ENCODE results near the gene TRPM5.
"Not testable (repeated sequence)": the region's sequence is repeated elsewhere in the genome, so short reads cannot be mapped to it uniquely, and the experiment has no call there.

TRPM5 gene

GRCh38 chr11:2443881-2444820, at the start of gene TRPM5:
Gene TRPM5, minus strand, starts transcription at chr11:2444514. Its CDS starts 21,478 bp downstream, at chr11:2423036.
- no peak for DNase-seq (ENCODE audit: low spot score)

GRCh38 chr11:2489083-2489482, 44.8 kb upstream of the TRPM5 start:
- DNase-seq (ENCODE audit: low spot score): no peak

- DNase-seq (ENCODE audit: low spot score): no peak
Observed at GRCh38 chr11:2488004-2488403, 43.7 kb upstream of the TRPM5 start.

- peak; percentile 5 for DNase-seq (ENCODE audit: low spot score)
Observed at GRCh38 chr11:2484576-2485125, 40.3 kb upstream of the TRPM5 start.

- peak; percentile 9 for DNase-seq (ENCODE audit: low spot score)
Observed at GRCh38 chr11:2483426-2483825, 39.1 kb upstream of the TRPM5 start.

- DNase-seq (ENCODE audit: low spot score): no peak
Observed at GRCh38 chr11:2482745-2483144, 38.4 kb upstream of the TRPM5 start.

GRCh38 chr11:2482204-2482603, 37.9 kb upstream of the TRPM5 start:
- no peak for DNase-seq (ENCODE audit: low spot score)

GRCh38 chr11:2481253-2481652, 36.9 kb upstream of the TRPM5 start:
- peak; percentile 4 for DNase-seq (ENCODE audit: low spot score)

GRCh38 chr11:2480874-2481220, 36.5 kb upstream of the TRPM5 start:
- DNase-seq (ENCODE audit: low spot score): no peak

GRCh38 chr11:2480067-2480873, 36.0 kb upstream of the TRPM5 start:
- DNase-seq (ENCODE audit: low spot score): not testable (repeated sequence)

GRCh38 chr11:2477936-2478335, 33.6 kb upstream of the TRPM5 start:
- DNase-seq (ENCODE audit: low spot score): peak; percentile 5

- DNase-seq (ENCODE audit: low spot score): peak; percentile 5
Observed at GRCh38 chr11:2477254-2477653, 32.9 kb upstream of the TRPM5 start.

GRCh38 chr11:2475136-2475918, 31.0 kb upstream of the TRPM5 start:
- no peak for DNase-seq (ENCODE audit: low spot score)

- peak; percentile 5 for DNase-seq (ENCODE audit: low spot score)
Observed at GRCh38 chr11:2474059-2474901, 30.0 kb upstream of the TRPM5 start.

- DNase-seq (ENCODE audit: low spot score): peak; percentile 10
Observed at GRCh38 chr11:2473361-2474058, 29.2 kb upstream of the TRPM5 start.

- peak; percentile 4 for DNase-seq (ENCODE audit: low spot score)
Observed at GRCh38 chr11:2472428-2473186, 28.3 kb upstream of the TRPM5 start.

GRCh38 chr11:2471804-2472096, 27.4 kb upstream of the TRPM5 start:
- no peak for DNase-seq (ENCODE audit: low spot score)

GRCh38 chr11:2471048-2471803, 26.9 kb upstream of the TRPM5 start:
- no peak for DNase-seq (ENCODE audit: low spot score)

- no peak for DNase-seq (ENCODE audit: low spot score)
Observed at GRCh38 chr11:2470495-2470894, 26.2 kb upstream of the TRPM5 start.

Data from AG20443 (cell line).